HS-5 (cell line): ENCODE measurements around the gene PXN.
"Not testable (repeated sequence)": the region's sequence is repeated elsewhere in the genome, so short reads cannot be mapped to it uniquely, and the experiment has no call there.

ENCODE experiments used
- DNase-seq: peaks from one replicate; pipeline ENCODE4 v3.0.0-alpha.2; 2012; ENCODE audit warnings: low read depth

The PXN gene

DNA sequence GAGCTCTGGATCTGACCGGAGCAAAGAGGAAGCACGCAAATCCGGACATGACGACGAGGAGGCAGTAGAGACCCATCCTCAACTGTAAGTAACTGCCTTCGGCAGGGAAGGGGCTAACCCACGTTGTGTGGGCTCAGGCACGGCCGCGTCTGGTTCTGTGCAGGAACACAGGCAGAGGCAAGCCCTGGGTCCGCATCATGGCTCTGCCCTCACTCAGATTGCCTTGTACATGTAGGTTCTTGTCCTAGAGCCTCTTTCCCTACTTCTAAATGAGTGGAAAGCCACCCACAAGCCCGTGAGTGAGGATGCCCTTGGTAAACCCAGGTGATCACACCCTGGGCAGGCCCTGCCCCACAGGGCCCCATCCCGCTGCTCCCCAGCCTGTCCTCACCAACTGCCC is 55.7 kb downstream of the PXN start:
- no peak for DNase-seq

GRCh38 chr12:120207227-120207626 is 58.3 kb downstream of the PXN start:
- no peak for DNase-seq

DNA sequence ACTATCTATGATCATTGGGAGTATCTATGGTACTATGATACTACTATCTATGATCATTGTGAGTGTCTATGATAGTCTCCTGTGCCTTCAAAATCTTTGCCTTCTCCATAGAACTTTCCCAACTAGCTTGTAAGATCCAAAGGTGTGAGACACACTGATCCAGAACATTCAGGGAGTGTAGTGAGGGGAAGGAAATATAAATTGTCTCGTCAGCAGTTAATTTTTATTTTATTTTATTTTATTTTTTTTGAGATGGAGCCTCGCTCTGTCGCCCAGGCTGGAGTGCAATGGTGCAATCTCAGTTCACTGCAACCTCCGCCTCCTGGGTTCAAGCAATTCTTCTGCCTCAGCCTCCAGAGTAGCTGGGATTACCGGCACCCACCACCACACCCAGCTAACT is 58.7 kb downstream of the PXN start:
- not testable (repeated sequence) for DNase-seq

GRCh38 chr12:120206228-120206627 is 59.3 kb downstream of the PXN start:
- DNase-seq = no peak

GRCh38 chr12:120204171-120204570 is 61.4 kb downstream of the PXN start:
- no peak for DNase-seq

GRCh38 chr12:120200364-120200800 is 65.1 kb downstream of the PXN start:
- DNase-seq = no peak

GRCh38 chr12:120199595-120200306 is 65.8 kb downstream of the PXN start:
- peak; percentile 60 for DNase-seq

DNA sequence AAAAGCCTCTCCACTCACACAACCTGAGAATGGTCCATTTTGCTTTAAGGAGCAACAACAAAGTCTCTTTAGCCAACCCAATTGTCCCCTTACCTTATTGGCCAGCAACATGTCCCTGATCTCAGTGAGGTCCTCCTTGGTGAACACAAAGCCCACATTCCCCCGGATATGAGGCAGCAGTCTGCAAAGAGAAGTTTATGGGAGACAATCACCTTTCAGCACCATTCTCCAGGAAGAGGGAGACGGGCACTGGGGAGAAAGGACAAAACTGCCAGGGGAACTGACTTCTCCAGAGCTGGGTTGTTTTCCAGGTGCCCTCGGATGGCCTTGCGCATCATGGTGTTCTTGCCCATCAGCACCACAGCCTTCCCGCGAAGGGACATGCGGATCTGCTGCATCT is 66.5 kb downstream of the PXN start:
- no peak for DNase-seq

GRCh38 chr12:120197542-120197887 is 68.0 kb downstream of the PXN start:
- no peak for DNase-seq

DNA sequence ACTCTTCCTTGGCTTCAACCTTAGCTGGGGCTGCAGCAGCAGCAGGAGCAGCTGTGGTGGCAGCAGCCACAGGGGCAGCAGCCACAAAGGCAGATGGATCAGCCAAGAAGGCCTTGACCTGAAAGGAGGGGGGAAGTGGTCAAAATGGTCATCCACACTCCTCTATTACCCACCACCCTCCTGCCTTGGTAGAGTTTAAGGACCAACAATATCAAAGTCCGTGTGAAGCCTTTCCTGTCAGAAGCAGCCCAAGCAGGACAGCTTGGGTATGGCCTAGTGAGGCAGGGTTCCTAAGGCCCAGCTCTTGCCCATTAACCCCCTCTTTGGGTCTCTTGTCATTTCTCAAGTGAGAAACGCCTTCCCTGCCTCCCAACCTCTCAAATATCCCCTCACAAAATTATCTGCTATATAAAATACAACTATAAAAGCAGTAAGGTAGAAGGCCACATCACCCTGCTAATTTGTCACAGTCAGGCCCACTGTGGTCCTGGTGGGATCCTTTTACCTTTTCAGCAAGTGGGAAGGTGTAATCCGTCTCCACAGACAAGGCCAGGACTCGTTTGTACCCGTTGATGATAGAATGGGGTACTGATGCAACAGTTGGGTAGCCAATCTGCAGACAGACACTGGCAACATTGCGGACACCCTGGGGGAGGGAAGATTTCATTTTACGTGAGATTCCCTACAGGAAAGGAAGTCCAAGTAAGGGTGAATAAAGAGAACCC is 68.6 kb downstream of the PXN start:
- not testable (repeated sequence) for DNase-seq

DNA sequence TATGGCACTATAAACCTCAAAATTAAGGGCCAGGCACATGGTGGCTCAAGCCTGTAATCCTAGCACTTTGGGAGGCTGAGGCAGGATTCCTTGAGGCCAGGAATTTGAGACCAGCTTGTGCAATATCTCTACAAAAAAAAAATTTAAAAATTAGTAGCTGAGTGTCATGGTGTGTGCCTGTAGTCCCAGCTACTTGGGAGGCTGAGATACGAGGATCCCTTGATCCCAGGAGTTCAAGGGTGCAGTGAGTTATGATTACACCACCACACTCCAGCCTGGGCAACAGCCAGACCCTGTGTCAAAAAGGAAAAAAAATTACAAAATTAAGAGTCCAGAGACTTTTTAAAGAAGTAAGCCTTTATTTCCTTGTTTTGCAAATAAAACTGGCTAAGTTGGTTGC is 69.2 kb downstream of the PXN start:
- DNase-seq = no peak

DNA sequence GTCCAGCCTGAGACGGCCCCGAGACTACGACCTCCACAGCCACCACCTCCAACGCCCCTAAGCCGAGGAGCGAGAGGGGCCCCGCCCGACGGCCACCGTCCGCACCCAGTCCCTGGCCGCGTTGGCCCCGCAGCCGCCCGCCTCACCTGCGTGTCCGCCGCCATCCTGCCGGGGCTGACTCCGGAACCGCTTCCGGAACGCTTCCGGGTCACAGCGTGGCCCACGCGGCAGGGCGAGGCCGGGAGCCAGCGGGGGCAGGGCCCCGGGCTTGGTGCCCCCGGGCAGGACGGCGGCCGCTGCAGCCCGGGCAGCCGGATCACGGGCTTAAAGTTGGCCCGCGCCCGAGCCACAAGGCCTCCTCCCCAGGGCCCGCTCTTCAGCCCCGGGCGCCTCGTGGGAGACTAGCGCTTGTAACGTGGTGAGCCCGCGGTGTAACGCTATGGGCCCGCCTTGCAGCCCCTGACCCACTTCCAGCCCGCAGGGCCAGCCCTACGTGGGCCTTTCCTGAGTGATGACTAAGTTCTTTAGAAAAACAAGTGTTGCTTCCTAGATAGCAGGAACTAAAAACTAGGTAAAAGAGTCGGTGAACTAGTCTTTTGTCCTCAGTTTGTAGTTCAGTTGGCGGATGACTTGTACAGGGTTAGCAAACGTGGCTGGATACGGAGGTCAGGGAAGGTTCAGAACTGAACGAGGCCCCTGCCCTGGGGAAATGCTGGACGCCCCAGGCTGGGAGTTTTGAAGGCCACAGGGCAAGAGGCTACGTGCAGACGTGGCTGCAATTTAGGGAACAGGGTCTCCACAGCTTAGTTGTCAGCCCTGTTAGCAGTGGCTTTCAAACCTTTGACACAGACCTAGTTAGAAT is 70.8 kb downstream of the PXN start, which contains the start of gene GCN1:
GCN1 (minus strand) TSS at position 182 of the 862 bp plus-strand sequence; CDS start at position 164, 18 bp downstream.
- peak; percentile 64 for DNase-seq

- no peak for DNase-seq
Observed at GRCh38 chr12:120194226-120194533, 71.3 kb downstream of the PXN start.

DNA sequence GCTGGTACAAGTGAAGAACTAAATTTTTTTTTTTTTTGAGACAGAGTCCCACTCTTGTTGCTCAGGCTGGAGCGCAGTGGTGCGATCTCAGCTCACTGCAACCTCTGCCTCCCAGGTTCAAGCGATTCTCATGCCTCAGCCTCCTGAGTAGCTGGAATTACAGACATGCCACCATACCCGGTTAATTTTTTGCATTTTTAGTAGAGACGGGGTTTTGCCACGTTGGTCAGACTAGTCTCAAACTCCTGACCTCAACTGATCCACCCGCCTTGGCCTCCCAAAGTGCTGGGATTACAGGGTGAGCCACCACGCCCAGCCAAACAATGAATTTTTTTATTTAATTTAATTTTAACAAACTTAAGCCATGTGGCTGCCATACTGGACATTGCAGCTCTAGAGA is 72.2 kb downstream of the PXN start:
- not testable (repeated sequence) for DNase-seq

DNA sequence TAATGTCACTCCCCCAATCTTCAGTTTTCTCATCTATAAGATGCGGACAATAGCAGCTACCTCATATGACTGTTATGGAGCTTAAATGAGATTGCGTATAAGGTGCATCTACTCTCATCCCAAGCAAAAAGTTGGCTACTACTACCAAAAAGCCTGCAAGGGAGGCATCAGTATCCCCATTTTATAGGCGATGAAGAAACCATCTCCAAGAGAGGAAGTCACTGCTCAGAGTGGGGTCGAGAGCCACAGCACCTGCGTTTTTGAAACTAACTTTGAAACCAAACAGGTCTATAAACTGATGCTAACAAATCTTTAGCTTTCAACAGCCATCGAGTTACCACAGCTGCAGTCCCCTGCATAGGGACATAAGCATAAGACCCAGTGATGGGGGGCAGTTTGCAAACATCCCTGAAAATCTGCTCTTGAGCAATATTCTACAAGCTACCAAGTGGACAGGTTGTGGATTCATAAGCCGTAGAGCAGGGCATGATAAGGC is 74.5 kb downstream of the PXN start:
- no peak for DNase-seq

DNA sequence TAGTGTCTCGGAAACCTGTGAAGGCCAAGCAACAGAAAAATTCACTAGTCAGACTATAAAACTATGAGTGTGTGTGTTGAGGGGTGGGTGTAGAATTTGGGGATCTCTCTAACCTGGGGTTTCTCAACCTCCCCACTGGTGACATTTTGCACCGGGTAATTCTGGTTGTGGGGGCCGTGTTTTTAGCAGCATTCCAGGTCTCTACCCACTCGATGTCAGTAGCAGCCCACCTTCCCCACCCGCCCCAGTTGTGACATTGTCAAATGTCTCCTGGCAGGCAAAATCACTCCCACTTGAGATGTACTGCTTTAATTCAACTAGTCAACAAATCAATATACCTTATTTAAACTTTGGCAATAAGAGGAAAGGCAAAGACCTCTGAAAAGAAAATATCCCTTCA is 75.1 kb downstream of the PXN start:
- DNase-seq = no peak

- DNase-seq = no peak
Observed at GRCh38 chr12:120186654-120187053, 78.9 kb downstream of the PXN start.

DNA sequence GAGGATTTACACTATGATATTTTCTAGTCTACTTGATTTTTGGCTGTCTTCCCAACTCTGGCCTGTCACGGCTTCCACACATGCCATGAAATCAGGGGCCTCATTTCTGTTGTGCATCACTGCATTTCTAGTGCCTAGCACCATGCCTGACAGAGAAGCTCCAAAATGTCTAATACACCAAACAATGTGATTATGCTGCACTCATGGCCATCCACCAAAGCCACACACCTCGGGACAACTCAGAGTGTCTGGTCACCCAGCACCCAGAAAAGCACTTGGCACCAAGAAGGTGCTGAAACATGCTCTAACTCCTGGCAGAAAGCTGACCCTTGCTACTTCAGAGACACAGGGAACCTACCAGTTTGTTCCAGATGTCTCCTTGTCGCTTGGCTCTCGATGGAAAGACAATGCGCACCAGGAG is 82.3 kb downstream of the PXN start:
- DNase-seq = no peak

DNA sequence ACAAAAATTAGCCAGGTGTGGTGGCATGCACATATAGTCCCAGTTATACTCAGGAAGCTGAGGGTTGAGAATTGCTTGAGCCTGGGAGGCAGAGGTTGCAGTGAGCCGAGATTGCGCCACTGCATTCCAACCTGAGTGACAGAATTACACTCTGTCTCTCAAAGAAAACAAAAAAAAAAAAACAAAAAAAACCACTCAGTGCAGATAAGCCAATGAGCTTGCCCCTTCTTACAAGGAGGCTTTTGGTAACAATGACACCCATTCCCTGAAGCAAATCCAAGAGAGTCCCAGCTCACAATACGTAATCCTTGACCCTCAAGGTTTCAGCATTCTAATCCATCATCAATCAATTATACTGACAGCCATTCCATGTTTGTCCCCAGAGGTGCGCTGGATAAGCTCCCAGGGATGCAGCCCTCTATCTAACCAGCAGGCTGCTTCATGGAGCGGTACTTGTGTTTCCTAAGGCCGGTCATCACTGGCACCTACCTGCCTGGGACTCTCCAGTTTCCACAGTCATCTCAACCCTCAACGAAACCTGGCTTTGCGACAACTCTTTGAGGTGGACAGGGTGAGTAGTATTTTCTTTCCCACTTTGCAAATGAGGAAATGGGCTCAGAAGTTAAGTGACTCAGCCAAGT is 83.4 kb downstream of the PXN start:
- DNase-seq = no peak

- DNase-seq = no peak
Observed at GRCh38 chr12:120180975-120181374, 84.6 kb downstream of the PXN start.

DNA sequence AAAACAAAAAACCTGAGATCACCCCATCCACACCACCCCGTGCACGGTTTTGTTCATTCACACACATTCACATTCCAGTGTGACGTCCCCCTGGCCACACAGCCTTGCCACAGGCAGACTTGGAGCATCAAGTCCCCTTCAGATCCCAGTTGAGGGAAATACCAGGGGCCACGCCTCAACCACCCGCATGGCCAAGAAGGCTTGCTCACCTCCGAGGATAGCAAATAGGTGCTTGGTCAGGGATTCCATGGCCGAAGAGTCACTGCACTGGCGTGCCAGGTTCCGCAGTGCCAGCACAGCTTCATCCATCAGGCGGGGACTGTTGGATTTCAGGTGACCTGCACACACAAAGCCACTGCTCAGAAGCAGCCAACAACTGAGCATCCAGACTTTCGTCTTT is 90.0 kb downstream of the PXN start:
- DNase-seq = no peak

DNA sequence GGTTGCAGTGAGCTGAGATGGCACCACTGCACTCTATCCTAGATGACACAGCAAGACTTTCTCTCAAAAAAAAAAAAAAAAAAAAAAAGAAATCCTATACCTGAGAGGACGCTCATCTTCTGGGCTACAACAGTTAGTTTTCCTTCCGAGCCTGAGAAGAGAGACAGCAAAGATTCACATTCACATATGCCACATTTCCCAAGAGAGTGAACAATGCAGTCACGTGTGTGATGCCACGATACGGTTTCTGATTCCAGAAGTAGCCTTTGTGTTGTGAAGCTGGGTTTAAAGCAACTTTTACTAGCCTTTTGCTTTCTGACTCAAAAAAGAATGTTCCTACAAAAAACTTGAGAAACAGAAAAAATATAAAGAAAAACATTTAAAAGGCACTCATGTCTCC is 90.5 kb downstream of the PXN start:
- no peak for DNase-seq
